Mesodermal cell (in vitro differentiated cells): ENCODE measurements around the gene TBX10.
"Not testable (repeated sequence)": the region's sequence is repeated elsewhere in the genome, so short reads cannot be mapped to it uniquely, and the experiment has no call there.

Experiments used
- H3K27ac ChIP-seq: 2 replicates; pipeline ENCODE4 v1.7.0; 2013; ENCODE audit warnings: mild to moderate bottlenecking, low read depth, low read length, moderate library complexity; ENCODE audit not compliant: severe bottlenecking
- H3K36me3 ChIP-seq: 2 replicates; pipeline ENCODE4 v1.7.1; 2013; ENCODE audit warnings: mild to moderate bottlenecking, low read length, moderate library complexity; ENCODE audit not compliant: control insufficient read depth, insufficient read depth
- H3K4me1 ChIP-seq: one replicate; pipeline ENCODE4 v1.7.1; 2013; ENCODE audit warnings: mild to moderate bottlenecking, low read length; ENCODE audit not compliant: insufficient read depth, control insufficient read depth, poor library complexity, severe bottlenecking
- H3K4me3 ChIP-seq: 2 replicates; pipeline ENCODE4 v1.7.0; 2013; ENCODE audit warnings: low read length, control low read depth, mild to moderate bottlenecking; ENCODE audit not compliant: insufficient read depth, poor library complexity, severe bottlenecking; ENCODE audit errors: extremely low read depth
- H3K9me3 ChIP-seq: 2 replicates; pipeline ENCODE4 v1.7.1; 2013; ENCODE audit warnings: mild to moderate bottlenecking, low read length, moderate library complexity; ENCODE audit not compliant: control insufficient read depth
- WGBS, 2 experiments: methylation state at CpG; one replicate each; pipeline ENCODE4 v1.1.5; 2013; ENCODE audit warnings: missing lambda C conversion rate in 2 of 2; ENCODE audit not compliant: insufficient coverage in 2 of 2; 5-methylcytosine and 5-hydroxymethylcytosine counted together

The TBX10 gene

DNA sequence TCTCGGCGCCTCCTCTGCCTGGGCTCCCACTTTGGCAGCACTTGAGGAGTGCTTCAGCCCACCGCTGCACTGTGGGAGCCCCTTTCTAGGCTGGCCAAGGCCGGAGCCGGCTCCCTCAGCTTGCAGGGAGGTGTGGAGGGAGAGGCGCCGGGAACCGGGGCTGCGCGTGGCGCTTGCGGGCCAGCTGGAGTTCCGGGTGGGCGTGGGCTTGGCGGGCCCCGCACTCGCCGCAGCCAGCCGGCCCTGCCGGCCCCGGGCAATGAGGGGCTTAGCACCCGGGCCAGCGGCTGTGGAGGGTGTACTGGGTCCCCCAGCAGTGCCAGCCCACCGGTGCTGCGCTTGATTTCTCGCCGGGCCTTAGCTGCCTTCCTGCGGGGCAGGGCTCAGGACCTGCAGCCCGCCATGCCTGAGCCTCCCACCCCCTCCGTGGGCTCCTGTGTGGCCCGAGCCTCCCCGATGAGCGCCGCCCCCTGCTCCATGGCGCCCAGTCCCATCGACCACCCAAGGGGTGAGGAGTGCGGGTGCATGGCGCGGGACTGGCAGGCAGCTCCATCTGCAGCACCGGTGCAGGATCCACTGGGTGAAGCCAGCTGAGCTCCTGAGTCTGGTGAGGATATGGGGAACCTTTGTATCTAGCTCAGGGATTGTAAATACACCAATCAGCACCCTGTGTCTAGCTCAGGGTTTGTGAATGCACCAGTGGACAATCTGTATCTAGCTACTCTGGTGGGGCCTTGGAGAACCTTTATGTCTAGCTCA, 20.5 kb downstream of the TBX10 start:
- not testable (repeated sequence) for H3K27ac ChIP-seq, H3K36me3 ChIP-seq, H3K9me3 ChIP-seq, H3K4me1 ChIP-seq, H3K4me3 ChIP-seq
- 86 to 96% methylated on average over 7 to 37 of the region's 40 CpGs for WGBS, 2 experiments

DNA sequence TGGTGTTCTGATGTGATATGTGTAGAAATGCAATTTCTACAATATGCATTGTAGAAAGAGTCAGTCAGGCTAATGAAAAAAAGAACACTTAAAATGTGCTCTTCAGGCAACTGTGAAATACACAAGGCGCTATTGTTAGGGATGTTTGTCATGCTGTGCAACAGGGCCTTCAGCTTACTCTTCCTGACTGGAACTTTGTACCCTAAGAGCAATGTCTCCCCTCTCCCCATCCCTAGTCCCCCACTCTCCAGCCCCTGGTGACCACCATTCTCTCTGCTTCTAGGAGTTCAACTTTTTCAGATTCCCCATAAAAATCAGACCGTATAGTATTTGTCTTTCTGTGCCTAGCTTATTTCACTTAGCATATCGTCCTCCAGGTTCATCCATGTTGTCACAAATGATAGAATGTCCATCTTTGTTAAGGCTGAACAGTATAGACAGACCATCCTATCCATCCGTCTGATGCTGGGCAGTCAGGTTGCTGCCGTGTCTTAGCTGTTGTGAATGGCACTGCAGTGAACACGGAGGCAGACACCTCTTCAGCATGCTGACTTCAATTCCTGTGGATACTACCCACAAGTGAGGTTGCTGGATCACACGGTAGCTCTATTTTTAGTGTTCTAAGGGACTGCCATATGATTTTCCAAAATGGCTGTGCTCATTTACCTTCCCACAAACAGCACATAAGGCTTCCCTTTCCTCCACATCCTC, 22.2 kb downstream of the TBX10 start:
- Histone ChIP-seq H3K4me3 (no peak overlapping the region), H3K9me3 (no peaks in the 10 kb centered on the region)
- WGBS, 2 experiments: 73 to 75% methylated on average over 6 of the region's 7 CpGs

GRCh38 chr11:67616431-67617242, 22.9 kb downstream of the TBX10 start:
- 50 to 62% methylated on average over 7 to 10 of the region's 11 CpGs for WGBS, 2 experiments
- no peaks in the 10 kb centered on the region for H3K9me3 ChIP-seq
- no peaks in the 10 kb centered on the region for H3K4me1 ChIP-seq
- no peak overlapping the region for H3K4me3 ChIP-seq
- peaks cover 11% of the 10 kb centered on the region for H3K36me3 ChIP-seq
- H3K27ac ChIP-seq: no peak overlapping the region

More for the DNA sequence above, 22.2 kb downstream of the TBX10 start:
- Histone ChIP-seq H3K36me3 (peaks cover 8% of the 10 kb centered on the region), H3K27ac (no peak overlapping the region), H3K4me1 (no peaks in the 10 kb centered on the region)

- 81 to 90% methylated on average over 7 to 13 of the region's 34 CpGs for WGBS, 2 experiments
- H3K9me3 ChIP-seq: no peaks in the 10 kb centered on the region
- peaks cover 18% of the 10 kb centered on the region for H3K36me3 ChIP-seq
- H3K27ac ChIP-seq: no peak overlapping the region
- no peak overlapping the region for H3K4me3 ChIP-seq
- H3K4me1 ChIP-seq: no peaks in the 10 kb centered on the region
Measured at GRCh38 chr11:67615728-67616430, 23.7 kb downstream of the TBX10 start.

DNA sequence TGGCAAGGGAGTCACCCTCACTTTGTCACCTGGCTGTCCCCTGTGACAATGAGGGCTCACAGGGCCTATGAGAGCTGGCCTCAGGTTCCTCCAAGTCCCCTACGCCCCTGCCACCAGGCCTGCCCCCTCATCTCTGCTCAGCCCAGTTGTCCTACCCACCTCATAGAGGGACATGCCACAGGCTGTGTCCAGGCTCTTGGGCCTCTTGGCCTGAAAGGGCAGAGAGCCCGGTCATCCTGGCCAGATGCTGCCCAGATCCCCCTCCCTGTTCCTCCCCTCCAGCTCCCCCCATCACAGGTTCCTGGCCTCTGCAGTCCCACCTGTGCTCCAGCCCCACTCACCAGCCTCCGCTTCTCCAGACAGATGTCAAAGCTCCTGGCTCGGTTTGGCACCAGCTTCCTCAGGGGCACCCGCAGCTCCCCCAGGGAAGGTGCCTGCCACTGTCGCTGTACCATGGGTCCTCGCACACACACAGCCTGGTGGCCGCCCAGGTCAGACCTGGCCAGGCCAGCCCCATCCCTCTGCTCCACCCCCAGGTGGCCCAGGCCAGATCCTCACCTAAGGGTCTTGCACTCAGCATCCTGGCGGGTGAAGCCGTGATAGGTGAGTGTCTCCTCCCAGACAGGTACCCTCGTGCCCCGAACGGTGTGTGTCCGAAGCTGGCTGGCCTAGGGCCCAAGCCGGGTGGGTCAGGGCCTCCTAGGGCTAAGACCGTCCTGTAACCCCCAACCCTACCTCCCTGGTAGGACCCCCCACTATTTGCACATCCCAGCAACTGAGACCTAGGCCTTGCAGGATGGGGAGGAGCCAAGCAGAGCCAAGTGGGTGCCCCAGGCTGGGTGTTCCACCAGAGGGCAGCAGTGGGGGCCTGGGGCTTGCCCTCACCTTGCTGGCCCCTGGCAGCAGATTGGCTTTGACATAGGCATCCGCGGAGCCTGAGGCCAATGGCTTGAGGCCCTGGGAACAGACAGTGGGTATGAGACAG, 24.5 kb downstream of the TBX10 start:
- Histone ChIP-seq H3K4me3 (no peak overlapping the region), H3K27ac (no peak overlapping the region), H3K4me1 (no peaks in the 10 kb centered on the region), H3K9me3 (no peaks in the 10 kb centered on the region), H3K36me3 (peaks cover 27% of the 10 kb centered on the region)
- WGBS, 2 experiments: 93% methylated on average over 14 to 16 of the region's 18 CpGs

DNA sequence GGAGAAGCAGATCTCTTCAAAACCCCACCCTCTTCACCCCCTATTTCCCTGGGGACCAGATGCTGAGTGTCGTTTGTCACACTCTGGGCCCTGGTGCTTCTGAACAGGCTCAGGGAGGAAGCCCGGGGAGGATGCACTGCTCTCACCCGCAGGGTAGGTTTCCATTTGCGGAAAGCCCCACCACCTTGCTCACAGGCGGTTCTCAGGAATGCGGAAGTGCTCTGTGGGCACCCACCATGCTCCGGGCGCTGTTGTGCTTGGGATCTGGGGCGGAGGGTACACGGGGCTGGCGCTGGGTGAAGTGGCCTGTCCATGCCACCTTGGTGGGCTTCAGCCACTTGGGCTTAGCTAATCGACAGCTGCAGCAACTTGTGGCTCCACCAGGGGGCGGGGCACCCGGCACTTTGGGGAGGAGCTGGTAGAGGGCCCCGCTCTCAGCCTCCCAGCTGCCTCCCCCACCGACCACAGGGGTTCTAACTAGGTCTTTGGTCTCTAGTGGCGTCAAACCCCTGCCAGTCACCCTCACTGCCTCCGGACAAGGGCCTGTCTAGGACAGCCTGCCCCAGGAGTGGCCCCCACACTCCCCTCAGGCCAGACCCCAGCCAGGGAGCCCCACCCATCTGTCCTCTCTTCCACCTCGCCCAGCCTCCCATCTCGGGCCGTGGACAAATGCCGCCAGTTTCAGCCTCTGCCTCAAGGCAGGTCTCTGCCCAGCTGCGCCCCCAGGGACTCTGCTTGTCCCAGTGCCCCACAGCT, 25.4 kb downstream of the TBX10 start:
- WGBS, 2 experiments: 49 to 54% methylated on average over 20 to 23 of the region's 23 CpGs
- Histone ChIP-seq H3K27ac (no peak overlapping the region), H3K4me1 (no peaks in the 10 kb centered on the region), H3K4me3 (no peak overlapping the region), H3K9me3 (no peaks in the 10 kb centered on the region), H3K36me3 (peaks cover 33% of the 10 kb centered on the region)

DNA sequence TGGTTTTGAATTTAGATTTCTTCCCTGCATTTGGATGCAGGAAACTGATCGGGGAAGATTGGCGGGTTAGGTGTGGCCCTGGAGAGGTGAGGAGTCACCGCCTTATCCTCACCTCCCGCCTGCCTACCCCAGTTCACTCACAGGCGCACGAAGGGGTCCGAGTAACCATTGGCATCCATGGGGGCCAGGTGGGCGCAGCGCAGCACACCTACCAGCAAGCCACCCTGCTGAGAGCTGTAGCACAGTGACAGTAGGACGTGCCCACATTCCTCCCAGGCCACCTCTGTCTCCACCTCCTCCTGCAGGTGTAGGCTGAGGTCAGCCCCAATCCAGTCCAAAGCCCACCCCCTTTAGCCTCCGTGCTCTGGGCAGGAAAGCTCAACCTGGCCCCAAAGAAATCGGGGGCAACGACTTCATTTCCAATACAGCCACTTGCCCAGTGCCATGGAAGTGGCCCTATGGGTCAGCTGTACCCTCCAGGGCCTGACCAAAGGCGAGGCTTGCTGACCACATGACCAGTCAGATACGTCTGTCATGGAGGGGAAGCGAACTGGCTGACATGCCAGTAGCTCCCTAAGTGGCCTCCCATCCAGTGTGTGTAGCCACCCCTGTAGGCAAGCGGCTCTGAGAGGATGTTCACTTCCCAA, 26.1 kb downstream of the TBX10 start:
- Histone ChIP-seq H3K4me1 (no peaks in the 10 kb centered on the region), H3K36me3 (peaks cover 40% of the 10 kb centered on the region), H3K9me3 (no peaks in the 10 kb centered on the region), H3K4me3 (no peak overlapping the region), H3K27ac (no peak overlapping the region)
- 85 to 93% methylated on average over 8 to 13 of the region's 17 CpGs for WGBS, 2 experiments

DNA sequence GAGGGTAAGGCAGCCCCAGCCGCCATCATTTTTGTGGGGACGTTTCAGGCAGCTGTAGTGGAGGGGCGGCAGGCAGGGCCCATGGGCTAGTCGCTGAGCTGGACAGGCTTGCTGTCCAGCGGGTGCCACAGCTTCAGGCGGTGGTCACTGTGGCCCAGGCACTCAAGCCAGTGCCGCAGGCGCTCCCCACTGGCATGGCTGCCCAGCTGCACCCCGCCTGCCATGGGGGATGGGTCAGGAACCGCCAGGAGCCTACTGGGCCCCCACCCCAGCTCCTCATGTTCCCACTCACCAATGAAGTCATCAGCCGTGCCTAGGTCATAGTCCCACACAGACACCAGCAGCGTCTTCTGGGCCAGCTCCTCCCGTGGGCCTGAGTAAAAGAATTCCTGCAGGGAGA, 26.8 kb downstream of the TBX10 start:
- Histone ChIP-seq H3K36me3 (peaks cover 44% of the 10 kb centered on the region), H3K4me3 (no peak overlapping the region), H3K27ac (no peak overlapping the region), H3K4me1 (peaks cover under 1% of the 10 kb centered on the region), H3K9me3 (no peaks in the 10 kb centered on the region)
- 91 to 97% methylated on average over 10 to 13 of the region's 13 CpGs for WGBS, 2 experiments
